CD4-positive, alpha-beta T cell treated with Interleukin-6 at 100 ng/mL for 8 hours (primary cell): ENCODE measurements around the gene EIF4G1.

Experiments
- DNase-seq: peaks from one replicate; pipeline ENCODE4 v3.0.0-alpha.2; 2020; ENCODE audit warnings: mixed read lengths, low spot score

EIF4G1 gene

DNA sequence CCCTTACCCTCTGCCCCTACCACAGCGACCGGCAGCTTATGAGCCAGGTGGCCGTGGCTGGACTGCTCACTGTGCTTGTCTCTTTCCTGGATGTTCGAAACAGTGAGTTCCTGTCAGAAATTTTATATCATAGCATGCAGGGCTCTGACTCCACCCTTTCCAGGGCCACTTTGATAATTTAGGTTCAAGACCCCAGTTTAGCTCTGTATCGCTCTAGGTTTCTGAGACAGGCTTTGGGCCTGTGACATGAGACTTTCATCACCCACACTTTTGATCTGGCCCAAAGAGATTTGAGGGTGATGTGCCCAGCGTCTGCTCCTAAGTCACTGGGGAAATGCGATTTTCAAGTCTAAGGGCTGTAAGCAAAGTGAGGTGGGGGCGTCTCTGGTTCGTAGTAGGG lies 6.5 kb upstream of the EIF4G1 start:
- DNase-seq = no peak

DNA sequence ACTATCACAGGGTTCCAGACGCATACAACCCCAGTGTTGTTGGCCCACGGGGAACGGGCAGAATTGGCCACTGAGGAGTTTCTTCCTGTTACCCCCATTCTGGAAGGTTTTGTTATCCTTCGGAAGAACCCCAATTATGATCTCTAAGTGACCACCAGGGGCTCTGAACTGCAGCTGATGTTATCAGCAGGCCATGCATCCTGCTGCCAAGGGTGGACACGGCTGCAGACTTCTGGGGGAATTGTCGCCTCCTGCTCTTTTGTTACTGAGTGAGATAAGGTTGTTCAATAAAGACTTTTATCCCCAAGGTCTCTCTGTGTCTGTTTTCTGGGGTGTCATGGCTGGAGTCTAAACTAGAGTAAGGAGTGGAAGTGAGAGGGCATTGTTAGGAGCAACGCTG lies 5.7 kb upstream of the EIF4G1 start:
- DNase-seq = no peak

DNA sequence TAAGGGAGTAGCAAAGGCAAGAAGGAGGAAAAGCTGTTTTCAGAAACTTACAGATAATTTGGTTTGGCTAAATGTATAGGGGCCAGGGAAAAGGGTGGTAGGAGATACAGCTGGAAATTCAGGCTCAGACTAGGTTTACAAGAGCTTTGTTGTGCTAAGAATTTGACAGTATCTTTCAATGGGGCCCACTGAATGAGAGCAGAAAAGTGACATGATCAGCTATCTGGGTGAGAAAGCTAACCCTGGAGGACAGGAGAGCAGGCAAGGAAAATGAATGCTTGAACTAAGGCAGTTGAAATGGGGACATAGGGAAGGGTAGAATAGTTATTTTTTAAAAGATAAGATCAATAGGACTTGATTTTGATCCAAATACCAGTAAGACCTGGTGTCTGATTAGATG lies 2.8 kb upstream of the EIF4G1 start:
- DNase-seq = no peak

DNA sequence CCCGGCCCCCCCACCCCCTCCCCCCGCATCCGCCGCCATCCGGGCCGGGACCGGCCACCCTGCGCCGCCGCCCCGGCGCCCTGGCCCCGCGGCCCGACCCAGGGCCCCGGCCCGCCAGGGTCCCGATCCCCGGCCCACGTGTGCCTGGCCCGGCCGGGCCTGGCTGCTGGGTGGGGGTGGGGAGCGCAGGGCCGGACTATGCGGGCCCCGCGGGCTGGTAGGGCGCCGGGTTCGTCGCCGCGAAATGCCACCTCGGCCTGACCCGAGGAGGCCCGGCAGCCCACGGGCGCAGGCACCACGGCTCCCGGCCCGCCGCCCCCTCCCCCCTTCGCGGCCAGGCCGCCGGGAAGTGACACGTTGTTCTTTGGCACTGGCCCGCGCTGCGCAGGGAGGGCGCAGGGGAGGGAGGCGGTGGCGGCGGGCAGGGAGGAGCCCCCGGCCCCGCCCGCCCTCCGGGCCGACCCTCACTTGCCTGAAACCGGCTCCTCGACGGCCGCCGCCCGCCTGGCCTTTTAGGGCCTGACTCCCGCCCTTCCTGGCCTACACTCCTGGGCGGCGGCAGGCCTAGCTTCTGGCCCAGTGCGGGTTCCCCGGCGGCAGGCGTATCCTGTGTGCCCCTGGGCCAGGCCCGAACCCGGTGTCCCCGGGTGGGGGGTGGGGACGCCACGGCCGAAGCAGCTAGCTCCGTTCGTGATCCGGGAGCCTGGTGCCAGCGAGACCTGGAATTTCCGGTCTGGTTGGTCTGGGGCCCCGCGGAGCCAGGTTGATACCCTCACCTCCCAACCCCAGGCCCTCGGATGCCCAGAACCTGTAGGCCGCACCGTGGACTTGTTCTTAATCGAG lies 515 bp downstream of the EIF4G1 start:
- peak; percentile 58 for DNase-seq

DNA sequence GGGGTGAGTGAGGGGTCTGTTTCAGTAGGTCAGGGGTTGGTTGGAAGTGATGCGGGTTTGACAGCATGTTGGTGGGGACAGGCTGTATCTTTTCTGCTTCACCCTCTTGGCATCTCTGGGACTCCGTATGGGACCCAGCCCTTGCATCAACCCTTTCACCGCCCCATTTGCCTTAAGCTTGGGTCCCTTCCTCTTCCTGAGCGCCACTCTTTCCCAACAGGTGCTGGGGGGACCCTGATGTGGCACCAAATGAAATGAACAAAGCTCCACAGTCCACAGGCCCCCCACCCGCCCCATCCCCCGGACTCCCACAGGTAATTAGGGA lies 1.1 kb downstream of the EIF4G1 start:
- DNase-seq = no peak

DNA sequence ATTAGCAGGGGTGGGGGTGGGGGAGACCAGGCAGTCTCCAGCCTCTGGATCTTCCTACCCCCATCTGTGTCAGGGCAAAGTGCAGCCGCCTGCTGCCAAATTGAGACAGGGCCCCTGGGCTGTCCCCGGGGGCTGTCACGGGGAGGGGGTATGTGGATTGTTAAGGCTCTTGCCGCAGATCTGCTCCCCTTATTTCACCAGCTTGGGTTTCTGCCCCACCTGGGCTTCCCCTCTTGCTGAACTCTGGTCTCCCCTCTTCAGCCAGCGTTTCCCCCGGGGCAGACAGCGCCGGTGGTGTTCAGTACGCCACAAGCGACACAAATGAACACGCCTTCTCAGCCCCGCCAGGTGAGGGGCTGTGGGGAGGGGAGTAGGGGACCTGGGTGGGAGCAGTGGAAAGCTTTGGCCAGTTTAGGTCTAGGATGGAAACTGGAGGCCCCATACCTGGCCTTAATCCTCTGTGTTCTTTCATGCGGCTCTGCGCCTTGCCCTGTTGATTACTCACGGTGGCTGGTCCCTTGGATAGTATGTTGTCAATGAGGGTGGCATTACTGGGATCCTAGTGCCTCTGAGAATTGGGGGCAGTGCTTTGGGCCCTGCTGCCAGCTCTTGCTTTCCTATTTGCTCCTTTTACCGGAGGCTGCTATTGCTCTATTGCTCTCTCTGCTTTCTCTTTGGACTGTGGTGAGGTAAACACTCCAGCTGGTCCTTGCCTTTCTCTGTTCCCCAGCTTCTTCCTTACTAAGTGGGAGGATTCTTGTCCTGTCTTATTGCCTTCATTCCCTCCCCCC lies 1.7 kb downstream of the EIF4G1 start:
- DNase-seq = no peak

DNA sequence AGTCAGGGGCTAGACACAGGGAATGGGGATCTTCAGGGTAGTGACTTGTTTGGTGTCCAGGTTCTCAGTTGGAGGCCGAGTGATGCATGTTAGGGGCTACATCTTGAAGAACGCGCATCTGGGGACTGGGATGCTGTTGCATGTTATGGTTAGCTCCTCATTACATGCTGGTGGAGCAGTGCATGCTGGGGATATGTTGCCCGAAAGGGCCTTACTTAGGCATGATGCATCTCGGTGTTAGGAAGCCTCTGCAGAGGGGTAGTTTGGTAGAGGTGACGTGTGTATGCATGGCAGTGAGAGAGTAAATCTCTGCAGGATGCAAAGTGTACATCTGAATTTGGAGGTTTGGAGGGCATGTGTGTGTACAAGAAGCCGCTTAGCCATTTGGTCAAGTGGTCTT lies 2.4 kb downstream of the EIF4G1 start:
- no peak for DNase-seq

DNA sequence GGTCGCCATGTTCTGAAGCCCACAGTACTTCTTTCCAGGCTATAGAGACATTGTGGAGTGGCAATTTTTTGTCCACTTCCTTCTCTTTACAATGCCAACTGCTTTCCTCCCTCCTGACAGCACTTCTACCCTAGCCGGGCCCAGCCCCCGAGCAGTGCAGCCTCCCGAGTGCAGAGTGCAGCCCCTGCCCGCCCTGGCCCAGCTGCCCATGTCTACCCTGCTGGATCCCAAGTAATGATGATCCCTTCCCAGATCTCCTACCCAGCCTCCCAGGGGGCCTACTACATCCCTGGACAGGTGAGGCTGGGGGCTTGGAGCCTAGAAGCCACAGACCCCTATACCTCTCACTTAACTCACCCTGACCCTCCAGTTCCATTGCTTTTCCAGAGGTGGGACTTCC lies 2.8 kb downstream of the EIF4G1 start:
- no peak for DNase-seq

DNA sequence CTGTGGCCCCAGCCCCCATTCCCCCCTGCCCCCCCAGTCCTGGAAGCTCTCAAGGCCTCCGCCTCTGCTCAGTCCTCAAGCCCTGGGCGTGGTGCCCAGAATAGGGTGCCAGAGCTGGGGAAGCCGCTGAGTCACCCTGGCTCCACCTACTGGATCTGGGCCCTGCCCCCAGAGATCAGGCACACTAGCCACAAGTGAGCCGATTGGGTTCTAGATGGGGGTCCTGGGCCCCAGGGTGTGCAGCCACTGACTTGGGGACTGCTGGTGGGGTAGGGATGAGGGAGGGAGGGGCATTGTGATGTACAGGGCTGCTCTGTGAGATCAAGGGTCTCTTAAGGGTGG lies 5.7 kb downstream of the EIF4G1 start:
- DNase-seq = no peak

DNA sequence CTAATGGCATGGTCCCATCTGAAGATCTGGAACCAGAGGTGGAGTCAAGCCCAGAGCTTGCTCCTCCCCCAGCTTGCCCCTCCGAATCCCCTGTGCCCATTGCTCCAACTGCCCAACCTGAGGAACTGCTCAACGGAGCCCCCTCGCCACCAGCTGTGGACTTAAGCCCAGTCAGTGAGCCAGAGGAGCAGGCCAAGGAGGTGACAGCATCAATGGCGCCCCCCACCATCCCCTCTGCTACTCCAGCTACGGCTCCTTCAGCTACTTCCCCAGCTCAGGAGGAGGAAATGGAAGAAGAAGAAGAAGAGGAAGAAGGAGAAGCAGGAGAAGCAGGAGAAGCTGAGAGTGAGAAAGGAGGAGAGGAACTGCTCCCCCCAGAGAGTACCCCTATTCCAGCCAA lies 7.3 kb downstream of the EIF4G1 start:
- DNase-seq = no peak

DNA sequence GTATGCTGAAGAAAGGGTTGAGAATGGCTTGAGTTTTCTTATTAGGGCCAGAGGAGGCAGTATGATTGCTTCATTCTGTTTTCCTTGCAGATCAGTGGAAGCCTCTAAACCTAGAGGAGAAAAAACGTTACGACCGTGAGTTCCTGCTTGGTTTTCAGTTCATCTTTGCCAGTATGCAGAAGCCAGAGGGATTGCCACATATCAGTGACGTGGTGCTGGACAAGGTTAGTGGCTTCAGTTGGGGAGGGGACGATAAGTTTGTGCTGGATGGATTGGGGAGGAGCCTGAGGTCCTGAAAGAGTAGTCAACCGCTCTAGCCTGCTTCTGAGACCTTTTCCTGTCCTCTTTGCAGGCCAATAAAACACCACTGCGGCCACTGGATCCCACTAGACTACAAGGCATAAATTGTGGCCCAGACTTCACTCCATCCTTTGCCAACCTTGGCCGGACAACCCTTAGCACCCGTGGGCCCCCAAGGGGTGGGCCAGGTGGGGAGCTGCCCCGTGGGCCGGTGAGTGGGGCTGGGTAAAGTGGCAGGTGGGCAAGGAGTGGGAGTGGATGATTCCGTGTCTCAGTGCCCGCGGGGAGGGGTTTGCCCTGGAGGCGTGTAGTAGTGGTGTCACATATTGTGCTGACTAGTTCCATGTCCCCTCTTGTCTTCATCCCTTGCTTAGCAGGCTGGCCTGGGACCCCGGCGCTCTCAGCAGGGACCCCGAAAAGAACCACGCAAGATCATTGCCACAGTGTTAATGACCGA lies 8.5 kb downstream of the EIF4G1 start:
- no peak for DNase-seq

DNA sequence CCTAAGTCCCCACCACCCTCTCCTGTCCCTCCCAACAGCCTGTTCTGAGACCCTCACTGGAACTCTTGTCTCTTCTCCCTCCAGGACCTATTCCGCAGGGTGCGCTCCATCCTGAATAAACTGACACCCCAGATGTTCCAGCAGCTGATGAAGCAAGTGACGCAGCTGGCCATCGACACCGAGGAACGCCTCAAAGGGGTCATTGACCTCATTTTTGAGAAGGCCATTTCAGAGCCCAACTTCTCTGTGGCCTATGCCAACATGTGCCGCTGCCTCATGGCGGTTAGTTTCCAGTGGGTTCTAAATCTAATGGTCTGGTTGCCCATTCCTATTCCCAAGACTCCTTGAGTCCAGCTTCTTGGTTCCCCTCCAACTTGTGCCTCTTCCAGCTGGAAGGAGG lies 9.3 kb downstream of the EIF4G1 start:
- no peak for DNase-seq

DNA sequence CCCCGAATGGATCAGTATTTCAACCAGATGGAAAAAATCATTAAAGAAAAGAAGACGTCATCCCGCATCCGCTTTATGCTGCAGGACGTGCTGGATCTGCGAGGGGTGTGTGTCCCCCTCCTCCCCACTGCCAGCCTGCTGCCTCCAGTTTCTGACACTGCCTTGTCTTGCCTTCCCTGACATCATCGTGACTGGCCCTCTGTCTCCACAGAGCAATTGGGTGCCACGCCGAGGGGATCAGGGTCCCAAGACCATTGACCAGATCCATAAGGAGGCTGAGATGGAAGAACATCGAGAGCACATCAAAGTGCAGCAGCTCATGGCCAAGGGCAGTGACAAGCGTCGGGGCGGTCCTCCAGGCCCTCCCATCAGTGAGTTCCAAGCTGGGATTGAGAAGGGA lies 10.9 kb downstream of the EIF4G1 start:
- DNase-seq = no peak

DNA sequence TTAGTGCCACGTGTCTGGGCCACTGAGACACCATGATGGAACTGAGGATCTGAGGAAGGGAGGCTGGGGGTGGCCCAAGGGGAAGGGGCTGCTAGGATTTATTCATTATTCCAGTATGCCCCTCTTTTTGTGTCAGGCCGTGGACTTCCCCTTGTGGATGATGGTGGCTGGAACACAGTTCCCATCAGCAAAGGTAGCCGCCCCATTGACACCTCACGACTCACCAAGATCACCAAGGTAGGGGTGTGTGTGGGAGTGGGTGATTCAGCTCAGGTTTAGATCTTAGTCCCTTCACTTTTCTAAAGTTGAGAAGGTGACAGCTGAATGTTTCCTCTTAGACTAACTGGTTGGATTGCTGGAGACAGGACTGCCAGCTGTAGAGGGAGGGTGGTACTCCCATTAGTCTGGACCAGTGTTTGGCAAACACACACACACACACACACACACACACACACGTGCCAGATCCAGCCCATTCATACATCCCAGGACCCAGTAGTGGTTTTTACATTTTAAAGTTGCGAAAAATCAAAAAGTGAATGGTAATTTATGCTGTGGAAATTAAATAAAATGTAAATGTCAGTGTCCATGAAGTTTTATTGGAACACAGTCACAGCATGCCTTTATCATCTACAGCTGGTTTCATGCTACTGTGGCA lies 11.4 kb downstream of the EIF4G1 start:
- DNase-seq = no peak

DNA sequence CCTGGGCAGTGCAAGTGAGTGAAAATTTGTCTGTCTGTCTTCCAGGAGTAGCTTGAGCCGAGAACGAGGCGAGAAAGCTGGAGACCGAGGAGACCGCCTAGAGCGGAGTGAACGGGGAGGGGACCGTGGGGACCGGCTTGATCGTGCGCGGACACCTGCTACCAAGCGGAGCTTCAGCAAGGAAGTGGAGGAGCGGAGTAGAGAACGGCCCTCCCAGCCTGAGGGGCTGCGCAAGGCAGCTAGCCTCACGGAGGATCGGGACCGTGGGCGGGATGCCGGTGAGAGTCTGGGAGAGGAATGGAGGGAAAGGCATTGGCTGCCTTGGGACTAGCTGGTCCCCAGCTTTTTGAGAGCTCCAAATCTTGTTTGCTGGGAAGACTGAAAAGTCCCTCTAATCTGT lies 12.8 kb downstream of the EIF4G1 start:
- DNase-seq = no peak

DNA sequence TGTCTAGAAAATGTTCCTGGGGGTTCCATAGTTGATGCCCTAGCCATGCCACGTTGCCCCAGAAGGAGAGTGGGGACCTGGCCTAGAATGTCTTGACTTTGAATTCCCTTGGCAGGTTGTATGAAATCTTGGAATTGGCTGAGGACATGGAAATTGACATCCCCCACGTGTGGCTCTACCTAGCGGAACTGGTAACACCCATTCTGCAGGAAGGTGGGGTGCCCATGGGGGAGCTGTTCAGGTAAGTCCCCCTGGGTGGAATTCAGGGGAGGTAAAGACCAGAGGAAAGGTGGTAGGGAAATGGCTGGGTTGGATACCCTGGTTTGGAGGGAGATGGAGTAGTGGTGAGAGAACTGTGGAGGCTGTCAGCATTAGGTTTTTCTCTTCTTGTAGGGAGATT lies 14.1 kb downstream of the EIF4G1 start:
- no peak for DNase-seq

DNA sequence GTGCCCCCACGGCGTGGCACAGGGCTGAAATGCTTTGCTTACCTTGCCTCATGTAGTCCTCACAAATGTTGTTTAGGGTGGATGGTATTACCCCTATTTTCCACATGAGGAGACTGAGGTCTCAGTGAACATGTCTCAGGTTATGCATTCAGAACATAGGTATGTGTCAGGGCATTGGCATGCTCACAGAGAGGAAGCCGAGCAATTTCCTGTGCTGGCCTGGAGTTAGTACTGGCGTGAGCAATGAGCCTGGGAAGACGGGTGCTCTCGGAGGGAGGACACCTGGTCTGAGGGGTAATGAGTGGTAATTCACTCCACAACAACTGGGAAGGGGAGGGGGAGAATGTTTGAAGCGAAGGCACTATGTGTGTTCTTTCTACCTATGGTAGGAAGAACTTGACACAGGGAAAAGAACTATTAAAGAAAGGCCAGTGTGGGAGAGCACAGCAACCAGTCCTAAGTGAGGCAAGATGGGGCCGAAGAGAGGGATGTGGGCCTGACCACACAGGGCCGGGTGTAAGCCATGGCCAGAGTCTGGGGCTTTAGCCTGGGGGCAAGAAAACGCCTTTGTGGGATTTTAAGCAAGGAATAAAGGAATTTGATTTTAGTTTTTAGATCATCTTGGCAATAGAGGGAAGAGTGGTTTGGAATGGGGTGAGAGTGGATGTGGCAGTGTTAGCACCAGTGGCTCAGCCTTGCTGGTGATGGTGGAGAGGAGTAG lies 18.1 kb downstream of the EIF4G1 start:
- DNase-seq = no peak

DNA sequence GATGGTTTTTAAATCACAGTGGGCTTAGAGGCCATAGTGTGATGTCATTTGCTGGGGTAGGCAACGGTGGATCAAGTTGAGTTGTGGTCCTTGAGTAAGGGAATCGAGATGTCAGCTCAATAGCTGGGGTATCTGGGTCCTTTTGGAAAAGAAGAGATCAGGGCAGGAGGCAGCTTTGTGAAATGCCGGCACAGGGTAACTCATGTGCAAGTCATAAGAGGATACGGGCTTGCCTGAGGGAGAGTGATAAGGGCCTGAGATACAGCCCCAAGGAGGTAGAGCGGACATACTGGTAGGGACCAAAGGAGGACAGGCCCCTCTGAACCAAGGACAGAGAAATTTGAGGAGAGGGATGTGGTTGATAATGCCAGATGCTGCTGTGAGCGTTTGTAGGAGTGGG lies 18.8 kb downstream of the EIF4G1 start:
- no peak for DNase-seq

DNA sequence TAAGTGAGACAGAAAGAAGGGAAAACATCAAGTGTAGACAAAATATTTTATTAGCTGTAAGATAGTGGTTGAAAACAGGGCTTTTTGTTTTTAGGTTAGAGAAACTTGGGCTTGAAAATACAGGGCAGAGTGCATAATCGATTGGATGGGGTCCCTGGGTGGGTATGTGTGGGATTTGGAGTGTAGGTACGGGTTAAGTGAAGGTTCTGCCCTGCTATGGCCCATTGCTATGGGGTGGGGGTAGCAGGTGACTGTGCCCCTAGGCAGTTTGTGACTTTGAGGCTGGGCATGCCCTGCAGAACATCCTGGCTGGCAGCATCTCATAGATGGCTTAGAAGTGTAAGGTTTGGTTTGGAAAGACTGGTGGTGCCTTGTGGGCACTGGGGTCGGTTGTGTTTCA lies 19.3 kb downstream of the EIF4G1 start:
- DNase-seq = no peak

DNA sequence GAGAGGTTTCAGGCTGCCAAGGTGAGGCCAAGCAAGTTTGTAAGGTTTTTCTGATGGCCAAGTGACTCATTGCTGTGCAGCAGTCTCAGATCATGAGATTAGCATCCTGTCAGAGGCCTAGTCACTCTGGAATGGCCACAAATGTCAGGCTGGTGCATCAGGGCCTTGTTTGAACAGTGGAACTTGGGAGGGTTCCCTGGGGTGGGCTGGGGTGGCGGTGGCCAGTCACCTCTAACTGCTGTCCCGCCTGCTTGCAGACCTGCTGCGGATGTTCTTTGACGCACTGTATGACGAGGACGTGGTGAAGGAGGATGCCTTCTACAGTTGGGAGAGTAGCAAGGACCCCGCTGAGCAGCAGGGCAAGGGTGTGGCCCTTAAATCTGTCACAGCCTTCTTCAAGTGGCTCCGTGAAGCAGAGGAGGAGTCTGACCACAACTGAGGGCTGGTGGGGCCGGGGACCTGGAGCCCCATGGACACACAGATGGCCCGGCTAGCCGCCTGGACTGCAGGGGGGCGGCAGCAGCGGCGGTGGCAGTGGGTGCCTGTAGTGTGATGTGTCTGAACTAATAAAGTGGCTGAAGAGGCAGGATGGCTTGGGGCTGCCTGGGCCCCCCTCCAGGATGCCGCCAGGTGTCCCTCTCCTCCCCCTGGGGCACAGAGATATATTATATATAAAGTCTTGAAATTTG lies 20.2 kb downstream of the EIF4G1 start:
- no peak for DNase-seq

DNA sequence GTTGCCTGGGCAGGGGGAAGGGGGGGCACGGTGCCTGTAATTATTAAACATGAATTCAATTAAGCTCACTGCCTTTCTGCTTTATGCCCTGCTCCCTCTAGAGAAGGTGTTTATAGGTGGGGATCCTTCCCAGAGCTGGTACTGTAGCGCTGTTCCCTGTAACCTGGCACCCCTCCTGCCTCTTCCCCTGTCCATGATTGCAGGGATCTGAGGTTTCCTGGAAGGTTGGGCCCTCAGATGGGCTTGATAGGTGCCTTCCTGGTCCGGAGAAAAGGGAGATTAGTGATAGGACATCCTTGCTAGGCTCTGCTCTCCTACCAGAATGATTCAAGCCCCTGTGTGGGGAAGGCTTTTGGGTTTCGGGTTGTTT lies 20.9 kb downstream of the EIF4G1 start:
- no peak for DNase-seq
